ENCODE results near the gene WDR90. TPM values are rescaled to one million over a fixed set of nuclear protein-coding genes. Genes with fewer than 3 reads are reported as not detected.

WDR90 gene
- 1 to 10 TPM; 3.0 to 5.7 TPM for total RNA-seq

- H3K4me3 ChIP-seq: peak within 1 kb of the TSS; percentile 68 to 88
- H3K36me3 ChIP-seq: no peaks in the 10 kb centered on the region
- no peaks in the 10 kb centered on the region for H3K27me3 ChIP-seq
- peaks cover 0 to 60% of the 10 kb centered on the region in 2 donors for H3K4me1 ChIP-seq
- H3K9me3 ChIP-seq: no peaks in the 10 kb centered on the region
- TF ChIP-seq CTCF (IDR thresholded peaks at IDR 0.05): no peak
- peak; percentile 93 for DNase-seq (ENCODE audit: low spot score)
- peak within 1 kb of the TSS; percentile 88 to 92 for H3K27ac ChIP-seq
These were observed at the start of gene WDR90 for GRCh38 chr16:648781-649589. Gene WDR90 (plus strand): TSS chr16:649365. CDS start chr16:649417, 52 bp downstream.

DNA sequence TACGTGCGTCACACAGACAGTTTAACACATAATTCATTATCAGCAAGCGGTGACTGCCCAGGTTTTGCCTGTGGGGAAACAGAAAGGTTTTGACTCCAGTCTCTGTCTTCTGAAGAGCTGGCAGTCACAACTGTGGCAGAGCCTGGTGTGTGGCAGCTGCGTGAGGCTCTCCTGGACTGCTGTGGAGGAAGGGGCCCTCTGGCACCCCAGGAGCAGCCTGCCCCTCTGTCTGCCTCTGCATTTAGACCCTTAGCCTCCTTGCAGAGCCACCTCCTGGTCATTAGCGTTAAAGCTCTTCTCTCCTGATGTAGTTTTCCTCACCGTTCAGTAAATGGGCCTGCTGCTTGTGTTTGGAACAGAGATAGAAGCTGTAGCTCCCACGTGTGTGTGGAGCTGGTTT is 48.4 kb upstream of the WDR90 start:
- H3K4me3 ChIP-seq: no peak overlapping the region
- TF ChIP-seq CTCF (IDR thresholded peaks at IDR 0.05): no peak
- no peak overlapping the region for H3K27ac ChIP-seq
- DNase-seq (ENCODE audit: low spot score): no peak
- no peaks in the 10 kb centered on the region for H3K27me3 ChIP-seq
- no peaks in the 10 kb centered on the region for H3K36me3 ChIP-seq
- H3K4me1 ChIP-seq: no peaks in the 10 kb centered on the region
- no peaks in the 10 kb centered on the region for H3K9me3 ChIP-seq

DNA sequence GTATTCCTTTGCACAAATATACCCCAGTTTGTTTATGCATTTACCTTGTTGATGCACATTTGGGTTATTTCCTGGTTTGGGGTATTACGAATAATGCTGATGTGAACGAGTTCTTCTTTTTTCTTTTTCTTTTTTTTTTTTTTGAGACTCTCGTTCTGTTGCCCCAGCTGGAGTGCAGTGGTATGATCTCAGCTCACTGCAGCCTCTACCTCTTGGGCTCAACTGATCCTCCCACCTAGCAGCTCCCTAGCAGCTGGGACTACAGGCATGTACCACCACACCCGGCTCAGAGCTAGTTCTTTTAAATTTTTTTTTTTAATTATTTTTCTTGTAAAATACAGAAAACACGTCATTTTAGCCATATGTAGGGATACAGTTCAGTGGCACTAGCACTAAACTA is 45.2 kb upstream of the WDR90 start:
- TF ChIP-seq CTCF (IDR thresholded peaks at IDR 0.05): no peak
- H3K27me3 ChIP-seq: no peaks in the 10 kb centered on the region
- H3K27ac ChIP-seq: no peak overlapping the region
- no peaks in the 10 kb centered on the region for H3K9me3 ChIP-seq
- H3K36me3 ChIP-seq: no peaks in the 10 kb centered on the region
- DNase-seq (ENCODE audit: low spot score): no peak
- no peaks in the 10 kb centered on the region for H3K4me1 ChIP-seq
- no peak overlapping the region for H3K4me3 ChIP-seq

- Histone ChIP-seq H3K4me3 (no peak overlapping the region), H3K4me1 (peaks cover 0 to 15% of the 10 kb centered on the region in 2 donors), H3K27ac (no peak overlapping the region), H3K36me3 (no peaks in the 10 kb centered on the region), H3K9me3 (no peaks in the 10 kb centered on the region), H3K27me3 (no peaks in the 10 kb centered on the region)
- no peak for TF ChIP-seq CTCF (IDR thresholded peaks at IDR 0.05)
- DNase-seq (ENCODE audit: low spot score): no peak
These were observed 42.4 kb upstream of the WDR90 start for GRCh38 chr16:606656-607307.

GRCh38 chr16:608019-608418 is 41.1 kb upstream of the WDR90 start:
- peaks cover 0 to 15% of the 10 kb centered on the region in 2 donors for H3K4me1 ChIP-seq
- no peaks in the 10 kb centered on the region for H3K27me3 ChIP-seq
- DNase-seq (ENCODE audit: low spot score): no peak
- no peaks in the 10 kb centered on the region for H3K36me3 ChIP-seq
- no peak overlapping the region for H3K4me3 ChIP-seq
- H3K27ac ChIP-seq: no peak overlapping the region
- no peaks in the 10 kb centered on the region for H3K9me3 ChIP-seq
- no peak for TF ChIP-seq CTCF (IDR thresholded peaks at IDR 0.05)

All from right atrium auricular region (tissue), 2 donors.